Large intestine (tissue), 12 donors: Measurements from ENCODE around the gene SLC36A4. TPM values are rescaled to one million over a fixed set of nuclear protein-coding genes. Genes with fewer than 3 reads are reported as not detected.
"Not testable (repeated sequence)": the region's sequence is repeated elsewhere in the genome, so short reads cannot be mapped to it uniquely, and the experiment has no call there.

ENCODE experiments used
- DNase-seq, 2 donors: peaks; one replicate each; pipeline versions ENCODE4 v3.0.0 to v3.0.0-alpha.2; 2013
- H3K27ac ChIP-seq: one replicate; pipeline ENCODE4 v1.5.1; 2013; ENCODE audit warnings: low read length
- H3K27me3 ChIP-seq: 2 replicates; pipeline ENCODE4 v1.6.1; 2013; ENCODE audit warnings: low read length; ENCODE audit not compliant: control insufficient read depth, insufficient read depth
- H3K36me3 ChIP-seq: 2 replicates; pipeline ENCODE4 v1.6.1; 2013; ENCODE audit warnings: low read length; ENCODE audit not compliant: control insufficient read depth, insufficient read depth
- H3K4me1 ChIP-seq: one replicate; pipeline ENCODE4 v1.6.1; 2013; ENCODE audit warnings: low read length; ENCODE audit not compliant: control insufficient read depth, insufficient read depth
- H3K4me3 ChIP-seq: one replicate; pipeline ENCODE4 v1.5.1; 2013; ENCODE audit warnings: low read length
- H3K9me3 ChIP-seq: one replicate; pipeline ENCODE4 v1.6.1; 2013; ENCODE audit warnings: mild to moderate bottlenecking, low read depth, low read length, moderate library complexity; ENCODE audit not compliant: control insufficient read depth
- WGBS: methylation state at CpG from one replicate; pipeline ENCODE4 v1.1.5; 2013; ENCODE audit warnings: low lambda C conversion rate; ENCODE audit not compliant: insufficient coverage; 5-methylcytosine and 5-hydroxymethylcytosine counted together
- long read RNA-seq, 11 donors: transcript quantifications; one replicate each; lab custom pipeline, GENCODE V29; 2026
- polyA plus RNA-seq: library from polyadenylated mRNA; unstranded; fragments of 120-200 nt; gene quantifications from one replicate; pipeline ENCODE4 v1.2.1, GENCODE V29; 2013

The SLC36A4 gene
- 5.8 TPM for polyA plus RNA-seq
- long read RNA-seq, donor 1: 0 reads
- long read RNA-seq, donor 2, full-length matches to known transcripts: 2 of 2 reads
- long read RNA-seq, donor 2, partial matches to known transcripts: 0 of 2 reads
- long read RNA-seq, donor 2, other reads (novel, unspliced or antisense): 0 of 2 reads
- long read RNA-seq, donor 3: 0 reads
- long read RNA-seq, donor 4: 0 reads
- long read RNA-seq, donor 5, full-length matches to known transcripts: 2 of 2 reads
- long read RNA-seq, donor 5, partial matches to known transcripts: 0 of 2 reads
- long read RNA-seq, donor 5, other reads (novel, unspliced or antisense): 0 of 2 reads
- long read RNA-seq, donor 6: 0 reads
- long read RNA-seq, donor 7, full-length matches to known transcripts: 1 of 1 reads
- long read RNA-seq, donor 7, partial matches to known transcripts: 0 of 1 reads
- long read RNA-seq, donor 7, other reads (novel, unspliced or antisense): 0 of 1 reads
- long read RNA-seq, donor 8: 0 reads
- long read RNA-seq, donor 9: 0 reads
- long read RNA-seq, donor 10, full-length matches to known transcripts: 1 of 1 reads
- long read RNA-seq, donor 10, partial matches to known transcripts: 0 of 1 reads
- long read RNA-seq, donor 10, other reads (novel, unspliced or antisense): 0 of 1 reads
- long read RNA-seq, donor 11: 0 reads

DNA sequence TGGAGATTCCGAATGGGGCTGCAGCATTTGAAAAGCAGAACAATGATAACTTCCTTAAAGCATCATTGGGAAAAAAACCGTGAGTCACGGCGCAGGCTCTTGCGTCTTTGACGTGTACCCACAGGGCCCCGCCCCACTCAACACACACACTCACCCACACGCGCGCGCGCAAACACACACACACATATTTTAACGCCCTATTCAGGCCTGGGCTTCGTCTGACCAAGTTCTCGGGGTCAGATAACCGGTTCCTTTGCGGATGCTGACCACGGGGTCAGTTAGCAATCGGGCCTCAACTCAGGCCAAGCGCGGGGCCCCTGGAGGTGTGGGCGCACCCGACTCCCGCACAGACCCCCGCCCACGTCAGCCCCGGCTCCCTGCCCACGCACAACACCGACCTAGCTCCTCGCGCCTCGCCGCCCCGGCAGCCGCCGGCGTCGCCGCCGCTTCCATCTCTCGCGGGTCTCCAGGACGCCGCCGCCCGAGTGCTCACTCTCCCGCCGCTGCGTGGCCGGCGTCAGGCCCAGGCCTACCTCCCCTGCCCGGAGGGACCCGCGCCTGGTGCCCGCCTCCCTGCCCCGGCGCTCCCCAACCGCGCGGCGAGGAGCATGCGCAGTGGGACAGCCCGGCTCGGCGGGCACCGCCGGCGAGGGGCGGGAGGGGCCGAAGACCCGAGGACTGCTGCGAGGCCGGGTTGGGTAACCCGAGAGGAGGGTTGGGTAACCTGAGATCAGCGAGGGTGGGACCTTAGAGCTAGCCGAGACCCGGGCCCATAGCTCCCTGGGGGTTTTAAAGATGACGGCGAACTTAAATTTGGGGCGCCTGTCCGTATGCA, at the start of gene SLC36A4:
Gene SLC36A4 (minus strand): TSS at position 612 of the 835 bp plus-strand sequence. CDS start 159 bp downstream, at position 453.
- Histone ChIP-seq H3K4me3 (peak within 1 kb of the TSS; percentile 60), H3K9me3 (peaks cover 2% of the 10 kb centered on the region), H3K36me3 (no peaks in the 10 kb centered on the region), H3K27ac (peak within 1 kb of the TSS; percentile 62), H3K27me3 (peaks cover 8% of the 10 kb centered on the region), H3K4me1 (no peaks in the 10 kb centered on the region)
- no CpG with 5 or more reads among the region's 81 CpGs for WGBS
- DNase-seq: peak; percentile 76 to 83

DNA sequence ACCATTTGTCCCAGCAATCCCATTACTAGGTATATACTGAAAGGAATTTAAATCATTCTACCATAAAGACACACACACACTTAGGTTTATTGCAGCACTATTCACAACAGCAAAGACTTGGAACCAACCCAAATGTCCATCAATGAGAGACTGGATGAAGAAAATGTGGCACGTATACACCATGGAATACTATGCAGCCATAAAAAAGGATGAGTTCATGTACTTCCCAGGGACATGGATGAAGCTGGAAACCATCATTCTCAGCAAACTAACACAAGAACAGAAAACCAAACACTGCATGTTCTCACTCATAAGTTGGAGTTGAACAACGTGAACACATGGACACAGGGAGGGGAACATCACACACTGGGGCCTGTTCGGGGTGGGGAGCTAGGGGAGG, 49.0 kb upstream of the SLC36A4 start:
- WGBS: 100% methylated on average over 1 of the region's 3 CpGs
- not testable (repeated sequence) for H3K9me3 ChIP-seq, H3K4me1 ChIP-seq, DNase-seq, H3K27me3 ChIP-seq, H3K36me3 ChIP-seq, H3K27ac ChIP-seq, H3K4me3 ChIP-seq

DNA sequence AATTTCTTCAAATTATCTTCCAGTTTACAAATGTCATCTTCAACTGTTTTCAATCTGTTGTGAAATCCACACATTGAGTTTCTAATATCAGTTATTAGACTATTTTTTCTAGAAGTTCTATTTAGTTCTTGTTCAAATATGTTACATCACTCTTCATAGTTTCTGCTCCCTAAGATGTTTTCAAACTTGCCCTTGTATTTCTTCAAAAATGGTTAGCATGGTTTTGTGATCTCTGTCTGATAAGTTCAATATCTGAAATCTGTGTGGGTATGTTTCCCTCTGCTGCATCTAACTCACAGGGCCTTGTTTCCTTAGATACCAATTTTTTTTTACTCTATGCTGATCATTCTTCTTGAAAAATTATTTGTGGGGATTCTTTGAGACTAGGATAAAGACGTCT, 46.2 kb upstream of the SLC36A4 start:
- no peaks in the 10 kb centered on the region for H3K36me3 ChIP-seq
- H3K9me3 ChIP-seq: no peaks in the 10 kb centered on the region
- H3K27ac ChIP-seq: no peak overlapping the region
- no peak for DNase-seq
- no peaks in the 10 kb centered on the region for H3K27me3 ChIP-seq
- no peak overlapping the region for H3K4me3 ChIP-seq
- H3K4me1 ChIP-seq: no peaks in the 10 kb centered on the region
- WGBS: 100% methylated on average over 1 of the region's 1 CpG

DNA sequence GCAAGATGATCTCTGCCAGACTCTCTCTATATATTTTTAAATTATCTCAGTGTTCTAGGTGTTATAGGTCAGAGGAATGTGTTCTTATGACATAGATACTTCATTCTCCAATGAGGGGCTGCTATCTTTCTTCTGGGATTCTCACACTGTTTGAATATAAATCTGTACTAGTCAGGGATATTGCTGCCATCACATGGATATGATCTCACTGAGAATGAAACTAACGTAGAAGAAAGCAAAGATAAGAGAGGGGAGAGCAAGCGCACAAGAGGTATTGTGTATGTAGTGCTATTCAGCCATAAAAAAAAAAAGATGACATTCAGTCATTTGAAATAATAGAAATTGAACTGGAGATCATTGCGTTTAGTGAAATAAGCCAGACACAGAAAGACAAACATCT, 42.2 kb upstream of the SLC36A4 start:
- Histone ChIP-seq H3K36me3 (no peaks in the 10 kb centered on the region), H3K27me3 (no peaks in the 10 kb centered on the region), H3K9me3 (no peaks in the 10 kb centered on the region), H3K4me3 (no peak overlapping the region), H3K27ac (peak overlapping the region; percentile 23), H3K4me1 (no peaks in the 10 kb centered on the region)
- WGBS: 29% methylated on average over 3 of the region's 3 CpGs
- DNase-seq: peak; percentile 20 to 71

DNA sequence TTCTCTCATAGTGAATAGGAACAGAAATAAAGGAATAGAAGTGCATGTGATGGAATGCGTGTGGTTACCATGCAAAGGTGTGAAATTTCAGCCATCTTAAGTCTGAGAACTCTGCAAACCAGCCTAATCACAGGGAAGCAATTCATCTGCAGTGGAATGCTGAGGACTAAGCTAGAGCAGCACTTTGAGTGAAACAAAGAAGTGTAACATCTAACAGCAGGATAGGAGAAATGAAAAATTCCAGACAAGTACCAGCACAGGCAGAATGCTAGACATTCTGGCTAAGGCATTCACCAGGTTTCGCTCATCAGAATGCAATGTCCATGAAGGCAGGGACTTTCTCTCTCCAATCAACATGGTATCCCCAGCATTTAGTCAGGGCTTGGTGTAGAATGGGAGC, 41.2 kb upstream of the SLC36A4 start:
- no peak overlapping the region for H3K27ac ChIP-seq
- H3K27me3 ChIP-seq: peaks cover 5% of the 10 kb centered on the region
- no peak overlapping the region for H3K4me3 ChIP-seq
- H3K36me3 ChIP-seq: no peaks in the 10 kb centered on the region
- no peak for DNase-seq
- no peaks in the 10 kb centered on the region for H3K4me1 ChIP-seq
- no peaks in the 10 kb centered on the region for H3K9me3 ChIP-seq
- WGBS: 100% methylated on average over 1 of the region's 2 CpGs

DNA sequence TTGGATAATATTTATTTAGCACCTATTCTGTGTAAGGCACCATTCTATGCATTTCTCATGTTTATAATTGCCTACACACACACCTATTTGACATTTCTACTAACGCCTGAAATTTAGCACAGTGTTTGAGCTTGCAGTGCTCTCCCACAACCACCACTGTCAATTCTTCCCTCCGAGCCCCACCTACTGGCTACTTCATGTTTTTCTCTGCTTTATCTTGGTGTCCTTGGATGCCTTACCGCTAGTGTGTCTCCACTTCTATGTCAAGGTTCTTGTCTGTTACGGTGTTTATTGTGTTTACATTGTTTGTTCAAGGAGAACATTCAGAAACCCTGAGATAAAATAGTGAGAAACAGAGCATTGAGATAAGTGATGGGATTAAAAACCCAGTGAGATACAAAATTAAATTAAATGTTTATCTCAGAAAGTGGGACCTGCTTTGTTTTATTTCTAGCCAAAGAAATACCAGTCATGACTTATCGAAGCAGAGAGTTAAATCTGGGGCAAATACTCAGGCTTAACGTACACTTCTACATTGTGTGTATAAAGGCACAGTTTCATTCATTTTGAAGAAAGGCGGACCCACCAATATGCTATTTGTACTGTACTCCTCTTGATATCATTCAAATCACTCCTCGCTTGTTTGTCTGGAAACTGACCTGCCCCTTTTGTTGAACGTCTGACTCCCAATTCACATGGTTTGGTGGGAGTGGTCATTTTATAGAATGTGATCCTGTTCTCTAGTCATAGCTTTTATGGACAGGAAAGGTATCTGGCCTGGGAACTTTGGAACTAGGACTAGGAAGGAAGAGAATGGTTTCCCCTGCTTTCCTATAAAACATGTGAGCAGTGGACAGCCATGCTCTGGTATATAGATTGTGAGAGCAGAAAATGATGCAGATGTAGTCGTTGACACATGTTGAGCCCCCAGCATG, 39.2 kb upstream of the SLC36A4 start:
- Histone ChIP-seq H3K4me3 (no peak overlapping the region), H3K4me1 (no peaks in the 10 kb centered on the region), H3K27me3 (peaks cover 5% of the 10 kb centered on the region), H3K27ac (no peak overlapping the region), H3K9me3 (no peaks in the 10 kb centered on the region), H3K36me3 (no peaks in the 10 kb centered on the region)
- 40% methylated on average over 3 of the region's 10 CpGs for WGBS
- peak; percentile 19 to 51 for DNase-seq

DNA sequence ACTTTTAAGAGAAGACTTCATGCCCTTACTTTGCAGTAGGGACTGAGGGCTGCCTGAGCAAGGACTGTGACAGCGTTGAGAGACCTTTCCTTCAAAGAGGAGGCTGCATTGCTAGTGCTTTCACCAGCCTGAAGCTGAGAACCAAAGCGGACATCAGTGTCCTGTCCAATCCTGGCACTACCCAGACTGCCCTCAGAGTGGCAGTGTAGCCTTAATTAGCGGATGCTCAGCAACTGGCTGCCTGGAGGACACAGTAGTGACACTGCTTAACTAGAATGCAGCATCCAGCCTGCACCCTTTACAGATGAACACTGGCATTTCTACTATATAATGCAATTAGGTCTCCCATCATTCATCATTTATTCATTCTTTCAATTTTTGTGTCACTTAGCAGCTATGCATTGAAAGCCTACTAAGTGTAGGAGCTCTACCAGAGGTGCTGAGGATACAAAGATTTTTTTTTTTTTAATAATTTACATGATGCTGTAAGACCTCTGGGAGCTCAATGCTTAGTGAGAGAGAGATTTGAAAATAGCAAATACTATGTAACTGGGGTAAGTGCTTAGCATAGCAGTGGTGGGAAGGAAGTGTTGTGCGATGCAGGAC, 36.9 kb upstream of the SLC36A4 start:
- no peaks in the 10 kb centered on the region for H3K36me3 ChIP-seq
- no peaks in the 10 kb centered on the region for H3K9me3 ChIP-seq
- H3K27ac ChIP-seq: no peak overlapping the region
- DNase-seq: peak; percentile 61 to 69
- no peaks in the 10 kb centered on the region for H3K4me1 ChIP-seq
- 100% methylated on average over 1 of the region's 4 CpGs for WGBS
- H3K27me3 ChIP-seq: peaks cover 5% of the 10 kb centered on the region
- no peak overlapping the region for H3K4me3 ChIP-seq

DNA sequence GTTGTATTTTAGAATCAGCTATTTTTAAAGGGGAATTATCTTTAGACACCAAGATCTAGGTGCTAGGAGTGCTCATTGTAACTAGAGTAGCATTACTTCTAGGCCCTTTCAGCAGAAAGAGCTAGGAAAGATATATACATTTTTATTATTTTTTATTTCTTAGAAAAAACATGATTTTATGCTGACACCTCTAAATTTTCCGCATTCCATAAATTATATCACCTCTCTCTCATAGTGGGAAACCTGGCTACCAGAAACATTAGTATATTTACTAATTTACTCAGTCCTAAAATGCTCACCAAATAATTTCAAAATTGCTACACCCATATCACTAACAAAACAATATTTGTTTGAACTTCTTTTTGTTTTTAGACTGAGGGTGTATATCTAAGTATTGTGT, 32.1 kb upstream of the SLC36A4 start:
- no peak overlapping the region for H3K27ac ChIP-seq
- no peaks in the 10 kb centered on the region for H3K9me3 ChIP-seq
- H3K36me3 ChIP-seq: no peaks in the 10 kb centered on the region
- DNase-seq: no peak
- peaks cover 5% of the 10 kb centered on the region for H3K27me3 ChIP-seq
- WGBS: 100% methylated on average over 1 of the region's 1 CpG
- no peak overlapping the region for H3K4me3 ChIP-seq
- H3K4me1 ChIP-seq: no peaks in the 10 kb centered on the region

DNA sequence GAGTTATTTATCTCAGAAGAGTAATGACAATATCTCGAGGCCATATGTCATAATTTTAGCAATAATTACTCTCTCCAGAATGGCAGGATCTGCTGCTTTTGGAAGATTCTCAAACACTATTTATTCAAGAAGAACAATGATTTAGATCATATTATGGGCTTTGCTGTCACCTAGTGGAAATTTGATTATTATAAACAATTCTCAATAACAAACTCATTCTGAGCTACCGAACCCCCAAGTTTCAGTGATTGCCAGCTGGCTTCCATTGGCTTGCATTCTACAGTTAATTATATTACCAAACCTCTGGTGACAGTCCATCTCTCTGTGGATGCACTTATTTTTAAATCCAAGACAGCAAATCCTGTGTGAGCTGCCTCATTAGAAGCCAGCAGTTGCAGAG, 27.9 kb upstream of the SLC36A4 start:
- no peaks in the 10 kb centered on the region for H3K4me1 ChIP-seq
- no peak for DNase-seq
- H3K27me3 ChIP-seq: no peaks in the 10 kb centered on the region
- no peak overlapping the region for H3K27ac ChIP-seq
- WGBS: no CpG with 5 or more reads among the region's 2 CpGs
- no peaks in the 10 kb centered on the region for H3K9me3 ChIP-seq
- H3K36me3 ChIP-seq: no peaks in the 10 kb centered on the region
- H3K4me3 ChIP-seq: no peak overlapping the region
